Liver (tissue), 3 donors: ENCODE data around the gene PLVAP.
A peak's percentile ranks its signal among the peaks of the same experiment; 100 is the strongest.

Source experiments
- GABPA ChIP-seq, 2 donors: IDR thresholded peaks in 1 of 2; conservative IDR thresholded peaks in 1 of 2; 2 replicates each; pipeline ENCODE4 v1.6.1; 2016; ENCODE audit warnings: antibody characterized with exemption in 2 of 2, mild to moderate bottlenecking in 1 of 2, moderate library complexity in 1 of 2
- HNF4A ChIP-seq, 2 donors: conservative IDR thresholded peaks; 2 replicates each; pipeline ENCODE4 v1.6.1; 2016; ENCODE audit warnings: antibody characterized with exemption in 2 of 2, mild to moderate bottlenecking in 2 of 2
- JUND ChIP-seq, 2 donors: IDR thresholded peaks; 2 replicates each; pipeline ENCODE4 v1.6.1; 2016; ENCODE audit warnings: antibody characterized with exemption in 2 of 2
- MAX ChIP-seq: IDR thresholded peaks from 2 replicates; pipeline ENCODE4 v1.6.1; 2016; ENCODE audit warnings: antibody characterized with exemption
- RAD21 ChIP-seq, 2 donors: IDR thresholded peaks; 2 replicates each; pipeline ENCODE4 v1.6.1; 2016; ENCODE audit warnings: antibody characterized with exemption in 2 of 2, mild to moderate bottlenecking in 2 of 2
- SP1 ChIP-seq: IDR thresholded peaks from 2 replicates; pipeline ENCODE4 v1.6.1; 2018; ENCODE audit warnings: antibody characterized with exemption, mild to moderate bottlenecking
- TAF1 ChIP-seq: conservative IDR thresholded peaks from 2 replicates; pipeline ENCODE4 v1.6.1; 2016; ENCODE audit warnings: antibody characterized with exemption, mild to moderate bottlenecking
- ZBTB33 ChIP-seq: IDR thresholded peaks from 2 replicates; pipeline ENCODE4 v1.6.1; 2016; ENCODE audit warnings: antibody characterized with exemption
- TF ChIP-seq, protein P1 (sequence below): fragments of 150-350 bp; IDR thresholded peaks from 2 replicates; pipeline ENCODE4 v1.5.1; 2017; ENCODE audit warnings: improper control_type of control experiment, low read depth, low read length; ENCODE audit not compliant: missing input control
- TF ChIP-seq, protein P2 (sequence below): IDR thresholded peaks from 2 replicates; pipeline ENCODE4 v1.6.1; 2016; ENCODE audit warnings: antibody characterized with exemption, mild to moderate bottlenecking
- TF ChIP-seq, protein P3 (sequence below): IDR thresholded peaks from 2 replicates; pipeline ENCODE4 v1.6.1; 2016; ENCODE audit warnings: antibody characterized with exemption
- donor health status: healthy.
- donor health status: healthy.

GRCh38 chr19:17419621-17420474 is 42.7 kb upstream of the PLVAP start, which contains the start of gene MVB12A:
- TF ChIP-seq, protein P1, sequence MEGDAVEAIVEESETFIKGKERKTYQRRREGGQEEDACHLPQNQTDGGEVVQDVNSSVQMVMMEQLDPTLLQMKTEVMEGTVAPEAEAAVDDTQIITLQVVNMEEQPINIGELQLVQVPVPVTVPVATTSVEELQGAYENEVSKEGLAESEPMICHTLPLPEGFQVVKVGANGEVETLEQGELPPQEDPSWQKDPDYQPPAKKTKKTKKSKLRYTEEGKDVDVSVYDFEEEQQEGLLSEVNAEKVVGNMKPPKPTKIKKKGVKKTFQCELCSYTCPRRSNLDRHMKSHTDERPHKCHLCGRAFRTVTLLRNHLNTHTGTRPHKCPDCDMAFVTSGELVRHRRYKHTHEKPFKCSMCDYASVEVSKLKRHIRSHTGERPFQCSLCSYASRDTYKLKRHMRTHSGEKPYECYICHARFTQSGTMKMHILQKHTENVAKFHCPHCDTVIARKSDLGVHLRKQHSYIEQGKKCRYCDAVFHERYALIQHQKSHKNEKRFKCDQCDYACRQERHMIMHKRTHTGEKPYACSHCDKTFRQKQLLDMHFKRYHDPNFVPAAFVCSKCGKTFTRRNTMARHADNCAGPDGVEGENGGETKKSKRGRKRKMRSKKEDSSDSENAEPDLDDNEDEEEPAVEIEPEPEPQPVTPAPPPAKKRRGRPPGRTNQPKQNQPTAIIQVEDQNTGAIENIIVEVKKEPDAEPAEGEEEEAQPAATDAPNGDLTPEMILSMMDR = no peak
- TF ChIP-seq SP1 = peak; percentile 87
- peak; percentile 70 for TF ChIP-seq TAF1
- TF ChIP-seq, protein P2, sequence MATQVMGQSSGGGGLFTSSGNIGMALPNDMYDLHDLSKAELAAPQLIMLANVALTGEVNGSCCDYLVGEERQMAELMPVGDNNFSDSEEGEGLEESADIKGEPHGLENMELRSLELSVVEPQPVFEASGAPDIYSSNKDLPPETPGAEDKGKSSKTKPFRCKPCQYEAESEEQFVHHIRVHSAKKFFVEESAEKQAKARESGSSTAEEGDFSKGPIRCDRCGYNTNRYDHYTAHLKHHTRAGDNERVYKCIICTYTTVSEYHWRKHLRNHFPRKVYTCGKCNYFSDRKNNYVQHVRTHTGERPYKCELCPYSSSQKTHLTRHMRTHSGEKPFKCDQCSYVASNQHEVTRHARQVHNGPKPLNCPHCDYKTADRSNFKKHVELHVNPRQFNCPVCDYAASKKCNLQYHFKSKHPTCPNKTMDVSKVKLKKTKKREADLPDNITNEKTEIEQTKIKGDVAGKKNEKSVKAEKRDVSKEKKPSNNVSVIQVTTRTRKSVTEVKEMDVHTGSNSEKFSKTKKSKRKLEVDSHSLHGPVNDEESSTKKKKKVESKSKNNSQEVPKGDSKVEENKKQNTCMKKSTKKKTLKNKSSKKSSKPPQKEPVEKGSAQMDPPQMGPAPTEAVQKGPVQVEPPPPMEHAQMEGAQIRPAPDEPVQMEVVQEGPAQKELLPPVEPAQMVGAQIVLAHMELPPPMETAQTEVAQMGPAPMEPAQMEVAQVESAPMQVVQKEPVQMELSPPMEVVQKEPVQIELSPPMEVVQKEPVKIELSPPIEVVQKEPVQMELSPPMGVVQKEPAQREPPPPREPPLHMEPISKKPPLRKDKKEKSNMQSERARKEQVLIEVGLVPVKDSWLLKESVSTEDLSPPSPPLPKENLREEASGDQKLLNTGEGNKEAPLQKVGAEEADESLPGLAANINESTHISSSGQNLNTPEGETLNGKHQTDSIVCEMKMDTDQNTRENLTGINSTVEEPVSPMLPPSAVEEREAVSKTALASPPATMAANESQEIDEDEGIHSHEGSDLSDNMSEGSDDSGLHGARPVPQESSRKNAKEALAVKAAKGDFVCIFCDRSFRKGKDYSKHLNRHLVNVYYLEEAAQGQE = peak; percentile 82
- peak; percentile 12 to 47 for TF ChIP-seq RAD21 (IDR thresholded peaks at IDR 0.05)
- TF ChIP-seq HNF4A (conservative IDR thresholded peaks at IDR 0.05) = peak; percentile 7 to 28
- peak; percentile 98 to 99 for TF ChIP-seq GABPA (IDR thresholded peaks at IDR 0.05 in 1 of 2, conservative IDR thresholded peaks at IDR 0.05 in 1 of 2)
- TF ChIP-seq MAX = peak; percentile 87
- peak in 1 of 2 donors; percentile 24 for TF ChIP-seq JUND (IDR thresholded peaks at IDR 0.05)
- TF ChIP-seq, protein P3, sequence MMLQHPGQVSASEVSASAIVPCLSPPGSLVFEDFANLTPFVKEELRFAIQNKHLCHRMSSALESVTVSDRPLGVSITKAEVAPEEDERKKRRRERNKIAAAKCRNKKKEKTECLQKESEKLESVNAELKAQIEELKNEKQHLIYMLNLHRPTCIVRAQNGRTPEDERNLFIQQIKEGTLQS = peak; percentile 28
- peak; percentile 72 for TF ChIP-seq ZBTB33
